Parathyroid adenoma (tissue), 2 donors: ENCODE data around the gene ZNF611.
"Not testable (repeated sequence)": the region's sequence is repeated elsewhere in the genome, so short reads cannot be mapped to it uniquely, and the experiment has no call there.

Experiments
- H2AFZ ChIP-seq: fragments of 300-600 bp; sonication (generic); one replicate; pipeline ENCODE4 v1.7.0; 2017; ENCODE audit warnings: antibody characterized with exemption, mild to moderate bottlenecking
- H3K27ac ChIP-seq: fragments of 300-600 bp; sonication (generic); one replicate; pipeline ENCODE4 v1.7.0; 2017
- H3K27me3 ChIP-seq: fragments of 300-600 bp; sonication (generic); one replicate; pipeline ENCODE4 v1.7.0; 2017; ENCODE audit warnings: low read length; ENCODE audit not compliant: control insufficient read depth, insufficient read depth
- H3K36me3 ChIP-seq: fragments of 300-600 bp; sonication (generic); one replicate; pipeline ENCODE4 v1.7.0; 2017; ENCODE audit warnings: low read length; ENCODE audit not compliant: control insufficient read depth, insufficient read depth
- H3K4me1 ChIP-seq: fragments of 300-600 bp; sonication (generic); one replicate; pipeline ENCODE4 v1.7.0; 2017; ENCODE audit warnings: control low read depth
- H3K4me2 ChIP-seq: fragments of 300-600 bp; sonication (generic); one replicate; pipeline ENCODE4 v1.7.0; 2017; ENCODE audit warnings: low read length
- H3K4me3 ChIP-seq: fragments of 300-600 bp; sonication (generic); one replicate; pipeline ENCODE4 v1.7.0; 2017; ENCODE audit warnings: low read depth, low read length
- H3K79me2 ChIP-seq: fragments of 300-600 bp; sonication (generic); one replicate; pipeline ENCODE4 v1.7.0; 2017; ENCODE audit warnings: control low read depth
- H3K9ac ChIP-seq: fragments of 300-600 bp; sonication (generic); one replicate; pipeline ENCODE4 v1.7.0; 2017; ENCODE audit warnings: mild to moderate bottlenecking
- H3K9me3 ChIP-seq: fragments of 300-600 bp; sonication (generic); one replicate; pipeline ENCODE4 v1.7.0; 2017; ENCODE audit warnings: low read length; ENCODE audit not compliant: control insufficient read depth
- TF ChIP-seq, protein P1 (sequence below): fragments of 300-600 bp; sonication (generic); IDR thresholded peaks from one replicate; pipeline ENCODE4 v1.7.0; 2017; ENCODE audit warnings: antibody characterized with exemption, mild to moderate bottlenecking
- donor health status: primary hyperparathyroidism.

ZNF611 gene

DNA sequence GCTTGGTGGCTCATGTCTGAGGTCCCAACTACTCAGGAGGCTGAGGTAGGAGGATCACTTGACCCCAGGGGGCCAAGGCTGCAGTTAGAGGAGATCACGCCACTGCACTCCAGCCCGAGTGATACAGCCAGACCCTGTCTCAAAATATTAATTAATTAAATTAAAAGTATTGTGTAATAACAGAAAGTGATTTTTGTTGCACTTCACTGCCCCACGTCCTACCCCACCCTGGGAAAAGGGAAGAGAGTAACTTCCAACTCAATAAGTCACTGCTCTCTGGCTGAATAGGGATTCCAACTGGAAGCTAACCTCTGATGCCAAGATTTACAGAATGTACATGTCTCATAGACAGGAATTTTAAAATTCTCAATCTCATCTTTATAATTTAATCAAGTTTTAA is 47.2 kb downstream of the ZNF611 start:
- H3K79me2 ChIP-seq: peaks cover 8% of the 10 kb centered on the region
- TF ChIP-seq, protein P1, sequence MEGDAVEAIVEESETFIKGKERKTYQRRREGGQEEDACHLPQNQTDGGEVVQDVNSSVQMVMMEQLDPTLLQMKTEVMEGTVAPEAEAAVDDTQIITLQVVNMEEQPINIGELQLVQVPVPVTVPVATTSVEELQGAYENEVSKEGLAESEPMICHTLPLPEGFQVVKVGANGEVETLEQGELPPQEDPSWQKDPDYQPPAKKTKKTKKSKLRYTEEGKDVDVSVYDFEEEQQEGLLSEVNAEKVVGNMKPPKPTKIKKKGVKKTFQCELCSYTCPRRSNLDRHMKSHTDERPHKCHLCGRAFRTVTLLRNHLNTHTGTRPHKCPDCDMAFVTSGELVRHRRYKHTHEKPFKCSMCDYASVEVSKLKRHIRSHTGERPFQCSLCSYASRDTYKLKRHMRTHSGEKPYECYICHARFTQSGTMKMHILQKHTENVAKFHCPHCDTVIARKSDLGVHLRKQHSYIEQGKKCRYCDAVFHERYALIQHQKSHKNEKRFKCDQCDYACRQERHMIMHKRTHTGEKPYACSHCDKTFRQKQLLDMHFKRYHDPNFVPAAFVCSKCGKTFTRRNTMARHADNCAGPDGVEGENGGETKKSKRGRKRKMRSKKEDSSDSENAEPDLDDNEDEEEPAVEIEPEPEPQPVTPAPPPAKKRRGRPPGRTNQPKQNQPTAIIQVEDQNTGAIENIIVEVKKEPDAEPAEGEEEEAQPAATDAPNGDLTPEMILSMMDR: no peak
- no peak overlapping the region for H3K4me3 ChIP-seq

DNA sequence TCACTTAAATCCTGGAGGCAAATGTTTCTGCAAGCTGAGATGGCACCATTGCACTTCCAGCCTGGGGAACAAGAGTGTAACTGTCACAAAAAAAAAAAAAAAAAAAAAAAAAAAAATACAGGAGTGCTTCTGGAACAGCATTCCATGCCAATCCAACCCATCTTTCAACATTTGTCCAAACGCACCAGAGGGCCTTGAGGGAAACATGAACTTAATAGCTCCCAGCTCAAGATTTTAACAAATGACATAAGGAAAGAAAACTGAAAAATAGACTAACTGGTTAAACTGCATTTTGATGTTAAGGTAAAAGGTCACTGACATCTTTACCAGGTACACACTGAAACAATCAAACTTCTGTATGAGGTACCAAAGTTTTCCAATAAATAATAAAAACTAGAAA is 49.0 kb downstream of the ZNF611 start:
- H3K9me3 ChIP-seq: no peaks in the 10 kb centered on the region
- no peaks in the 10 kb centered on the region for H3K27me3 ChIP-seq

More for the DNA sequence above, 47.2 kb downstream of the ZNF611 start:
- H3K9ac ChIP-seq: no peak overlapping the region
- no peaks in the 10 kb centered on the region for H3K4me1 ChIP-seq
- H3K27ac ChIP-seq: no peak overlapping the region
- H3K4me2 ChIP-seq: no peak overlapping the region
- H3K9me3 ChIP-seq: no peaks in the 10 kb centered on the region
- no peaks in the 10 kb centered on the region for H3K27me3 ChIP-seq
- no peaks in the 10 kb centered on the region for H3K36me3 ChIP-seq
- H2AFZ ChIP-seq: no peak overlapping the region

DNA sequence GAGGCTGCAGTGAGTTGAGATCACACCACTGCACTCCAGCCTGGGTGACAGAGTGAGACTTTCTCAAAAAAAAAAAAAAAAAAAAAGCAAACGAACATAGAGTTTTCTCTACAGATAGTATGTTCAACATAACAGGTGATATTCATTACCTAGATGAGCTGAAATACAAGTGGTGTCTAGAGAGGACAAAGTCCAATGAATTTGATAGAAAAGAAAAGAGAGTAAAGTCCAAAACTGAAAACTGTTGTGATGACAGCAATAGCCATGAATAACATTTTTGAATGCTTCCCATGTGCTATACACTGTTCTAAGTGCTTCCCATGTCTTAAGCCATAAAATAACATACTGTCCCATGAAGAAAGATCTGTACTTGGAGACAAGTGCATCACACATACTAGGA is 53.6 kb downstream of the ZNF611 start:
- not testable (repeated sequence) for H3K27ac ChIP-seq, H3K4me1 ChIP-seq, H3K9me3 ChIP-seq, H2AFZ ChIP-seq, H3K36me3 ChIP-seq, H3K9ac ChIP-seq, H3K4me3 ChIP-seq, H3K27me3 ChIP-seq, H3K4me2 ChIP-seq
- peaks cover 22% of the 10 kb centered on the region for H3K79me2 ChIP-seq

More for the DNA sequence above, 49.0 kb downstream of the ZNF611 start:
- H3K9ac ChIP-seq: no peak overlapping the region
- no peak overlapping the region for H2AFZ ChIP-seq
- no peak overlapping the region for H3K4me2 ChIP-seq
- H3K4me1 ChIP-seq: no peaks in the 10 kb centered on the region
- H3K36me3 ChIP-seq: no peaks in the 10 kb centered on the region
- no peak overlapping the region for H3K4me3 ChIP-seq
- H3K27ac ChIP-seq: no peak overlapping the region
- peaks cover 15% of the 10 kb centered on the region for H3K79me2 ChIP-seq
- TF ChIP-seq, protein P1: no peak

DNA sequence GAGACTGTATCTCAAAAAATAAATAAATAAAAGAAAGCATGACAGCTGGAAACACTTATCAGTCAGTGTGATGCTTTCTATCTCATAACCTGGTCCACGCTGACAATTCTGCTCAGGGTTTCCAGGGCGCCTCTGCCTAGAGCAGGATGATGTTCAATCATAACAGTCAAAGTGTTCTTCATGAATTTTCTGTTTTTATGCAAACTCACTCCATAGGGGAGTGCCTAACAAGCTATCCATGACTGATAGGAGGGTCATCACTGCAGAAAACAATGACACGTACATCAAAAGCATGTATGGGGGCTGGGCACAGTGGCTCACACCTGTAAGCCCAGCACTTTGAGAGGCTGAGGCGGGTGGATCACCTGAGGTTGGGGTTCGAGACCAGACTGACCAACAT is 55.2 kb downstream of the ZNF611 start:
- no peaks in the 10 kb centered on the region for H3K27me3 ChIP-seq
- no peak overlapping the region for H3K4me2 ChIP-seq
- TF ChIP-seq, protein P1: no peak
- no peak overlapping the region for H3K27ac ChIP-seq
- H3K79me2 ChIP-seq: peaks cover 22% of the 10 kb centered on the region
- no peaks in the 10 kb centered on the region for H3K4me1 ChIP-seq
- H3K4me3 ChIP-seq: no peak overlapping the region
- H3K9me3 ChIP-seq: no peaks in the 10 kb centered on the region
- H3K9ac ChIP-seq: no peak overlapping the region
- no peak overlapping the region for H2AFZ ChIP-seq
- H3K36me3 ChIP-seq: no peaks in the 10 kb centered on the region

- not testable (repeated sequence) for H3K9me3 ChIP-seq, H3K27me3 ChIP-seq, H3K9ac ChIP-seq, H3K4me3 ChIP-seq, H2AFZ ChIP-seq, H3K4me2 ChIP-seq, H3K27ac ChIP-seq, H3K79me2 ChIP-seq, H3K36me3 ChIP-seq, H3K4me1 ChIP-seq
Observed at GRCh38 chr19:52675239-52675638, 59.6 kb downstream of the ZNF611 start.

DNA sequence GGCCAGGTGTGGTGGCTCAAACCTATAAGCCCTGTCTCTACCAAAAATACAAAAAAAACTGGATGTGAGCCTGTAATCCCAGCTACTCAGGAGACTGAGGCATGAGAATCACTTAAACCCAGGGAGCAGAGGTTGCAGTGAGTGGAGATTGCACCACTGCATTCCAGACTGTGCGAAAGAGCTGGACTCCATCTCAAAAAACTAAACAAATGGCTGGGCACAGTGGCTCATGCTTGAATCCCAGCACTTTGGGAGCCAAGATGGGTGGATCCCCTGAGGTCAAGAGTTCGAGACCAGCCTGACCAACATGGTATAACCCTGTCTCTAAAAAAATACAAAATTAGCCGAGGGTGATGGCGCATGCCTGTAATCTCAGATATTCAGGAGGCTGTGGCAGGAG is 61.8 kb downstream of the ZNF611 start:
- TF ChIP-seq, protein P1: no peak
- Histone ChIP-seq H3K4me1 (no peaks in the 10 kb centered on the region), H3K9ac (no peak overlapping the region), H2AFZ (no peak overlapping the region), H3K79me2 (peaks cover 4% of the 10 kb centered on the region), H3K27ac (no peak overlapping the region), H3K27me3 (no peaks in the 10 kb centered on the region), H3K4me2 (no peak overlapping the region), H3K9me3 (no peaks in the 10 kb centered on the region), H3K36me3 (no peaks in the 10 kb centered on the region), H3K4me3 (no peak overlapping the region)
